Measurements from ENCODE around the gene LYPD6. TPM values are rescaled to one million over a fixed set of nuclear protein-coding genes. Genes with fewer than 3 reads are reported as not detected.

The LYPD6 gene
- total RNA-seq, 1 donor from 2014 or later: 0.47 TPM

DNA sequence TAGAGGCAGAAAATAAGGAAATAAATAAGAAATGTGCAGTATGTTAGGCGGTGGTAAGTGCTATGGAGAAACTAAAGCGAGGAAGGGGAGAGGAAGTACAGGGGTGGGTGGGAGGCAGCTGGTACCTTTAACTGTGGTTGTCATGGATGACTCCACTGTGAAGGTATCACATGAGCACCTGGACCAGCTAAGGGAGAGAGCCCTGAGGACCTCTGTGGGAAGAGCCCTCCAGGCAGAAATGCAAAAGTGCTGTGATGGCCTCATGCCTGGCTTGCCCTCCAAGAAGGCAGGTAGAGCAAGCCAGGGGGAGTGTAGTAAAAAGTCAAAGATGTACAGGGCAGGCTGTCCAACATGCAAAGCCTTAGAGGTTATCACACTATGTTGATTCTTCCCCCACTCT lies 17.9 kb downstream of the LYPD6 start:
- H3K27me3 ChIP-seq (ENCODE audit: low read depth): peaks cover 4% of the 10 kb centered on the region
- intact Hi-C loops (cut with DNase I): no loop called here
- H3K4me3 ChIP-seq: no peak overlapping the region
- no peaks in the 10 kb centered on the region for H3K4me1 ChIP-seq
- H3K9me3 ChIP-seq: no peaks in the 10 kb centered on the region
- no peak overlapping the region for H3K27ac ChIP-seq
- TF ChIP-seq CTCF (IDR thresholded peaks at IDR 0.05): no peak
- DNase-seq (no peak), ATAC-seq (no peak)
- no peaks in the 10 kb centered on the region for H3K36me3 ChIP-seq

GRCh38 chr2:149353421-149353820 lies 23.0 kb downstream of the LYPD6 start:
- intact Hi-C loops (cut with DNase I): no loop called here
- no peak overlapping the region for H3K27ac ChIP-seq

DNA sequence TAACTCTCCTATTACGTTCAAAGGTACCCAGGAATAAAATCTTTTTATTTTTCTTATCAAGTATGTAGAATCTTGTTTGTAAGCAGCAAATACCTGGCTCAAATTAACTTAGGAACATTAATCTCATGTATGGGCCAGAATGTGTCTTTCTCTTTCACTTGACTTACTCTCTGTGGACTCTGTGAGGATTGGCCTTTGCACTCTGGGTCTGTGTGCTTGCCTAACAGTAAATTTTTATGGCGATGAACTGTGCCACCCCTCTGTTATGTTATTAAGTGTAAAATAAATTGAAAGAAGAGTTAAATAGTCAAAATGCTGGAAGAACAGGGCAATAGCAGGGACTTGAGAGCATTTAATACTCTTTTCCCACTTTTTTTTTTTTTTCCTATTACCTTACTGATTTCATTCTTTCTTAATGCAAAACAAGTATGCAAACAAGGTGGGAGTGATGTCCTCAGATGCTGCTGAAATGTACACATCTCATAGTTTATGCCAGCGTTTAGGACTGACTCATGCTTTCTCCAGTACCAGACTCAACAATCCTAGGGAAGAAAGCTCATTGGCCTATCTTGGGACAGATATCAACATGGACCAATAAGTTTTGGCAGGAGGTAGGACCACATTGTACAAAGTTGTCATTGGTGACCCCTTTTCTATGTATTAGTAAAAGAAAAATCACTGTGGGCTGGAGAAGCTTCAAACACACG lies 25.5 kb downstream of the LYPD6 start:
- no peaks in the 10 kb centered on the region for H3K4me1 ChIP-seq
- no peak overlapping the region for H3K4me3 ChIP-seq
- peaks cover 1% of the 10 kb centered on the region for H3K27me3 ChIP-seq (ENCODE audit: low read depth)
- no peak overlapping the region for H3K27ac ChIP-seq
- DNase-seq: no peak
- no peak for ATAC-seq
- TF ChIP-seq CTCF (IDR thresholded peaks at IDR 0.05): no peak
- no peaks in the 10 kb centered on the region for H3K36me3 ChIP-seq
- no peaks in the 10 kb centered on the region for H3K9me3 ChIP-seq
- intact Hi-C loops (cut with DNase I): no loop called here

More at GRCh38 chr2:149353421-149353820, 23.0 kb downstream of the LYPD6 start:
- DNase-seq (no peak), ATAC-seq (no peak)
- no peak for TF ChIP-seq CTCF (IDR thresholded peaks at IDR 0.05)
- Histone ChIP-seq H3K27me3 (ENCODE audit: low read depth) (peaks cover 4% of the 10 kb centered on the region), H3K4me1 (no peaks in the 10 kb centered on the region), H3K4me3 (no peak overlapping the region), H3K36me3 (no peaks in the 10 kb centered on the region), H3K9me3 (no peaks in the 10 kb centered on the region)

GRCh38 chr2:149357058-149357457 lies 26.7 kb downstream of the LYPD6 start:
- ATAC-seq (no peak), DNase-seq (no peak)
- Histone ChIP-seq H3K36me3 (no peaks in the 10 kb centered on the region), H3K27me3 (ENCODE audit: low read depth) (no peaks in the 10 kb centered on the region), H3K4me1 (no peaks in the 10 kb centered on the region), H3K4me3 (no peak overlapping the region), H3K27ac (no peak overlapping the region), H3K9me3 (no peaks in the 10 kb centered on the region)
- no peak for TF ChIP-seq CTCF (IDR thresholded peaks at IDR 0.05)
- intact Hi-C loops (cut with DNase I): no loop called here

DNA sequence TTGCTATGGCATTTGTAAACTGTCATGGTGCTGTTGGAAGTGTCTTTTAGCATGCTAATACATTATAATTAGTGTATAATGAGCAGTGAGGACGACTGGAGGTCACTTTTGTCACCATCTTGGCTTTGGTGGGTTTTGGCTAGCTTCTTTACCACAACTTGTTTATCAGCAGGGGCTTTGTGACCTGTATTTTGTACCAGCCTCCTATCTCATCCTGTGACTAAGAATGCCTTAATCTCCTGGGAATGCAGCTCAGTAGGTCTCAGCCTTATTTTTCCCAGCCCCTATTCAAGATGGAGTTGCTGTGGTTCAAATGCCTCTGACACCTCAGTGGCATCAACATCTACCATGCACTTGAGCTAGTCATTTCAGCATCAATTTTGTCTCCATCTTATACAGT lies 29.7 kb downstream of the LYPD6 start:
- no peaks in the 10 kb centered on the region for H3K9me3 ChIP-seq
- no peaks in the 10 kb centered on the region for H3K4me1 ChIP-seq
- ATAC-seq: no peak
- H3K27me3 ChIP-seq (ENCODE audit: low read depth): no peaks in the 10 kb centered on the region
- no peak for TF ChIP-seq CTCF (IDR thresholded peaks at IDR 0.05)
- H3K36me3 ChIP-seq: no peaks in the 10 kb centered on the region
- H3K27ac ChIP-seq: no peak overlapping the region
- intact Hi-C loops (cut with DNase I): no loop called here
- DNase-seq: no peak
- H3K4me3 ChIP-seq: no peak overlapping the region
